Keratinocyte (primary cell): Measurements from ENCODE around the gene KRTAP4-2. TPM values are rescaled to one million over a fixed set of nuclear protein-coding genes. Genes with fewer than 3 reads are reported as not detected.

Experiments used
- DNase-seq: peaks from one replicate; pipeline ENCODE4 v3.0.0-alpha.2; 2011; ENCODE audit warnings: low read depth, missing footprints, low spot score
- FAIRE-seq: peaks from 2 replicates; lab custom pipeline; 2011; peaks lifted over from hg19 to GRCh38; lab: Jason Lieb, UNC
- H2AFZ ChIP-seq: 2 replicates; pipeline ENCODE4 v1.6.0; 2012; ENCODE audit warnings: low read length, control low read depth, inconsistent platforms; ENCODE audit not compliant: control insufficient read depth
- H3K27ac ChIP-seq: 2 replicates; pipeline ENCODE4 v1.5.1; 2011; ENCODE audit warnings: low read length; ENCODE audit not compliant: control insufficient read depth, insufficient read depth
- H3K27me3 ChIP-seq: 3 replicates; pipeline ENCODE4 v1.6.0; 2011; ENCODE audit warnings: low read length; ENCODE audit not compliant: control insufficient read depth, insufficient read depth; ENCODE audit errors: extremely low read depth
- H3K36me3 ChIP-seq, 2 experiments: 2 replicates in 1 of 2; 3 replicates in 1 of 2; pipeline ENCODE4 v1.5.1; 2011; ENCODE audit warnings: low read length in 2 of 2, mild to moderate bottlenecking in 1 of 2; ENCODE audit not compliant: control insufficient read depth in 2 of 2, insufficient read depth in 2 of 2; ENCODE audit errors: extremely low read depth in 1 of 2
- H3K4me1 ChIP-seq: 3 replicates; pipeline ENCODE4 v1.5.1; 2011; ENCODE audit warnings: low read length; ENCODE audit not compliant: control insufficient read depth, insufficient read depth; ENCODE audit errors: extremely low read depth
- H3K4me2 ChIP-seq: 3 replicates; pipeline ENCODE4 v1.6.0; 2011; ENCODE audit warnings: low read depth, low read length; ENCODE audit not compliant: control insufficient read depth, insufficient read depth; ENCODE audit errors: extremely low read depth
- H3K4me3 ChIP-seq, 3 experiments: fragments of 200-600 bp in 1 of 3; sonication (generic) in 1 of 3; 2 replicates in 2 of 3; 3 replicates in 1 of 3; pipeline ENCODE4 v1.5.1; 2011 to 2016; ENCODE audit warnings: low read length in 3 of 3, mild to moderate bottlenecking in 3 of 3, control low read depth in 2 of 3, inconsistent platforms in 1 of 3, low read depth in 1 of 3, mixed read lengths in 1 of 3, mixed run types in 1 of 3, moderate library complexity in 1 of 3; ENCODE audit not compliant: control insufficient read depth in 2 of 3, insufficient read depth in 2 of 3; ENCODE audit errors: extremely low read depth in 1 of 3
- H3K79me2 ChIP-seq: 2 replicates; pipeline ENCODE4 v1.6.0; 2012; ENCODE audit warnings: low read length; ENCODE audit not compliant: control insufficient read depth, insufficient read depth
- H3K9ac ChIP-seq: 3 replicates; pipeline ENCODE4 v1.6.0; 2011; ENCODE audit warnings: low read length; ENCODE audit not compliant: control insufficient read depth, insufficient read depth; ENCODE audit errors: extremely low read depth
- H3K9me1 ChIP-seq: 3 replicates; pipeline ENCODE4 v1.6.0; 2011; ENCODE audit warnings: low read length; ENCODE audit not compliant: control insufficient read depth, insufficient read depth; ENCODE audit errors: extremely low read depth
- H3K9me3 ChIP-seq: 2 replicates; pipeline ENCODE4 v1.5.1; 2012; ENCODE audit warnings: low read depth, low read length; ENCODE audit not compliant: control insufficient read depth
- H4K20me1 ChIP-seq: 3 replicates; pipeline ENCODE4 v1.6.0; 2011; ENCODE audit warnings: low read length; ENCODE audit not compliant: control insufficient read depth, insufficient read depth; ENCODE audit errors: extremely low read depth
- EZH2 ChIP-seq: IDR thresholded peaks from one replicate; pipeline ENCODE4 v1.6.1; 2012; ENCODE audit warnings: inconsistent platforms, mild to moderate bottlenecking, low read length, moderate library complexity
- dilution Hi-C: fragments of 300-500 bp; cut with MboI; formaldehyde crosslinking; loops from one replicate; pipeline ENCODE4 v1.7.0; 2020; ENCODE audit warnings: low sequenced_read_pairs; ENCODE audit not compliant: extremely low pct_ligation_motif_present
- polyA plus RNA-seq, 5 experiments: library from polyadenylated mRNA; depleted of rRNA in 3 of 5; stranded (reverse) in 3 of 5; stranded (forward) in 1 of 5; unstranded in 1 of 5; fragments of >200 nt; gene quantifications; 1 replicate in 1 of 5; 2 replicates in 3 of 5; 3 replicates in 1 of 5; pipeline versions ENCODE4 v1.2.1 to v1.2.3, GENCODE V29; 2011 to 2012; ENCODE audit warnings: missing spikeins in 2 of 5, low read depth in 1 of 5, low replicate concordance in 1 of 5
- TF ChIP-seq, protein P1 (sequence below), 3 experiments: IDR thresholded peaks in 1 of 3; conservative IDR thresholded peaks in 1 of 3; optimal IDR thresholded peaks in 1 of 3; 2 replicates in 2 of 3; 3 replicates in 1 of 3; pipeline versions ENCODE3 to v1.5.1; 2011; ENCODE audit warnings: low read length in 3 of 3, mild to moderate bottlenecking in 3 of 3, moderate library complexity in 2 of 3, control low read depth in 1 of 3, inconsistent platforms in 1 of 3; ENCODE audit not compliant: insufficient read depth in 2 of 3; ENCODE audit errors: extremely low read depth in 1 of 3

KRTAP4-2 gene
- polyA plus RNA-seq, 1 donor (not counting 4 experiments of a cell fraction or from before 2014, with no cell fraction given) = not detected

- Histone ChIP-seq H4K20me1 (no peaks in the 10 kb centered on the region), H3K36me3 (no peaks in the 10 kb centered on the region), H3K4me1 (no peaks in the 10 kb centered on the region), H3K9me1 (no peaks in the 10 kb centered on the region), H3K27ac (no peak overlapping the region), H3K27me3 (no peaks in the 10 kb centered on the region), H2AFZ (no peak overlapping the region), H3K4me2 (no peak overlapping the region), H3K9me3 (no peaks in the 10 kb centered on the region), H3K9ac (no peak overlapping the region), H3K79me2 (no peaks in the 10 kb centered on the region), H3K4me3 (no peak overlapping the region)
- peak; percentile 52 for FAIRE-seq
- DNase-seq = peak; percentile 5
- dilution Hi-C loops = no loop called here
- TF ChIP-seq, protein P1, sequence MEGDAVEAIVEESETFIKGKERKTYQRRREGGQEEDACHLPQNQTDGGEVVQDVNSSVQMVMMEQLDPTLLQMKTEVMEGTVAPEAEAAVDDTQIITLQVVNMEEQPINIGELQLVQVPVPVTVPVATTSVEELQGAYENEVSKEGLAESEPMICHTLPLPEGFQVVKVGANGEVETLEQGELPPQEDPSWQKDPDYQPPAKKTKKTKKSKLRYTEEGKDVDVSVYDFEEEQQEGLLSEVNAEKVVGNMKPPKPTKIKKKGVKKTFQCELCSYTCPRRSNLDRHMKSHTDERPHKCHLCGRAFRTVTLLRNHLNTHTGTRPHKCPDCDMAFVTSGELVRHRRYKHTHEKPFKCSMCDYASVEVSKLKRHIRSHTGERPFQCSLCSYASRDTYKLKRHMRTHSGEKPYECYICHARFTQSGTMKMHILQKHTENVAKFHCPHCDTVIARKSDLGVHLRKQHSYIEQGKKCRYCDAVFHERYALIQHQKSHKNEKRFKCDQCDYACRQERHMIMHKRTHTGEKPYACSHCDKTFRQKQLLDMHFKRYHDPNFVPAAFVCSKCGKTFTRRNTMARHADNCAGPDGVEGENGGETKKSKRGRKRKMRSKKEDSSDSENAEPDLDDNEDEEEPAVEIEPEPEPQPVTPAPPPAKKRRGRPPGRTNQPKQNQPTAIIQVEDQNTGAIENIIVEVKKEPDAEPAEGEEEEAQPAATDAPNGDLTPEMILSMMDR (optimal IDR thresholded peaks at IDR 0.05 in 1 of 3, IDR thresholded peaks at IDR 0.05 in 1 of 3, conservative IDR thresholded peaks at IDR 0.05 in 1 of 3; ENCODE audit: extremely low read depth in 1 of 3, insufficient read depth in 2 of 3, low read length in 3 of 3) = no peak
- no peak for TF ChIP-seq EZH2
Observed at GRCh38 chr17:41211845-41212466, 33.9 kb upstream of the KRTAP4-2 start.

- TF ChIP-seq, protein P1 (optimal IDR thresholded peaks at IDR 0.05 in 1 of 3, IDR thresholded peaks at IDR 0.05 in 1 of 3, conservative IDR thresholded peaks at IDR 0.05 in 1 of 3; ENCODE audit: extremely low read depth in 1 of 3, insufficient read depth in 2 of 3, low read length in 3 of 3) = no peak
- TF ChIP-seq EZH2 = no peak
- DNase-seq (no peak), FAIRE-seq (no peak)
- dilution Hi-C loops = no loop called here
- Histone ChIP-seq H2AFZ (no peak overlapping the region), H3K9me3 (no peaks in the 10 kb centered on the region), H3K27ac (no peak overlapping the region), H3K36me3 (no peaks in the 10 kb centered on the region), H3K4me1 (no peaks in the 10 kb centered on the region), H4K20me1 (no peaks in the 10 kb centered on the region), H3K9me1 (no peaks in the 10 kb centered on the region), H3K4me2 (no peak overlapping the region), H3K79me2 (no peaks in the 10 kb centered on the region), H3K4me3 (no peak overlapping the region), H3K9ac (no peak overlapping the region), H3K27me3 (no peaks in the 10 kb centered on the region)
Observed at GRCh38 chr17:41199421-41200078, 21.5 kb upstream of the KRTAP4-2 start.
